HepG2 (cell line): ENCODE measurements around the gene IL27RA. TPM values are rescaled to one million over a fixed set of nuclear protein-coding genes. Genes with fewer than 3 reads are reported as not detected.
A peak's percentile ranks its signal among the peaks of the same experiment; 100 is the strongest.

Experiments
- ATF3 ChIP-seq: sonication (generic); formaldehyde crosslinking; IDR thresholded peaks from 2 replicates; pipeline ENCODE4 v1.4.0; 2020; ENCODE audit warnings: missing genetic modification reagents
- ATF6 ChIP-seq: sonication (generic); formaldehyde crosslinking; conservative IDR thresholded peaks from 2 replicates; pipeline ENCODE4 v1.4.0; 2020; ENCODE audit warnings: missing genetic modification reagents
- ETS1 ChIP-seq: sonication (generic); formaldehyde crosslinking; IDR thresholded peaks from 2 replicates; pipeline ENCODE4 v1.4.0; 2020; ENCODE audit warnings: missing genetic modification reagents
- HMGXB4 ChIP-seq, 2 experiments: sonication (generic) in 1 of 2; formaldehyde crosslinking in 1 of 2; IDR thresholded peaks; 2 replicates each; pipeline versions ENCODE4 v1.4.0 to v1.6.1; 2018 to 2020; ENCODE audit warnings: missing genetic modification reagents in 2 of 2, borderline replicate concordance in 1 of 2, low read depth in 1 of 2, mild to moderate bottlenecking in 1 of 2, missing biosample characterization in 1 of 2
- IRX3 ChIP-seq: sonication (generic); formaldehyde crosslinking; IDR thresholded peaks from 2 replicates; pipeline ENCODE4 v1.8.1; 2023; ENCODE audit warnings: mild to moderate bottlenecking, low read depth, missing genetic modification reagents, borderline replicate concordance
- KLF16 ChIP-seq, 2 experiments: sonication (generic) in 1 of 2; formaldehyde crosslinking in 1 of 2; IDR thresholded peaks; 2 replicates each; pipeline versions ENCODE4 v1.6.1 to v1.8.0; 2016 to 2023; ENCODE audit warnings: missing genetic modification reagents in 2 of 2, missing compliant biosample characterization in 1 of 2
- MIER3 ChIP-seq: IDR thresholded peaks from 2 replicates; pipeline ENCODE4 v1.6.1; 2016; ENCODE audit warnings: missing compliant biosample characterization, borderline replicate concordance
- MXD4 ChIP-seq: IDR thresholded peaks from 2 replicates; pipeline ENCODE4 v1.6.1; 2016; ENCODE audit warnings: mild to moderate bottlenecking, missing biosample characterization, missing genetic modification reagents
- NFATC3 ChIP-seq: sonication (generic); formaldehyde crosslinking; IDR thresholded peaks from 2 replicates; pipeline ENCODE4 v1.5.1; 2020; ENCODE audit warnings: mild to moderate bottlenecking, missing genetic modification reagents
- PLRG1 ChIP-seq: fragments of 450-650 bp; conservative IDR thresholded peaks from 2 replicates; pipeline ENCODE4 v1.6.1; 2016
- RAD51 ChIP-seq: fragments of 450-650 bp; IDR thresholded peaks from 2 replicates; pipeline ENCODE4 v1.6.1; 2016; ENCODE audit warnings: borderline replicate concordance
- SETDB1 ChIP-seq: sonication (generic); formaldehyde crosslinking; IDR thresholded peaks from 2 replicates; pipeline ENCODE4 v1.5.1; 2020; ENCODE audit warnings: missing genetic modification reagents, mild to moderate bottlenecking, borderline replicate concordance
- TRIM24 ChIP-seq: sonication (generic); formaldehyde crosslinking; IDR thresholded peaks from 2 replicates; pipeline ENCODE4 v1.8.0; 2022; ENCODE audit warnings: mild to moderate bottlenecking, missing genetic modification reagents
- ZC3H13 ChIP-seq: sonication (generic); formaldehyde crosslinking; IDR thresholded peaks from 2 replicates; pipeline ENCODE4 v1.8.1; 2023; ENCODE audit warnings: mild to moderate bottlenecking, missing genetic modification reagents, moderate library complexity
- ZKSCAN1 ChIP-seq: fragments of 150-350 bp; IDR thresholded peaks from 2 replicates; pipeline ENCODE4 v1.6.1; 2014; ENCODE audit warnings: low read length
- ZNF326 ChIP-seq: sonication (generic); formaldehyde crosslinking; IDR thresholded peaks from 2 replicates; pipeline ENCODE4 v1.4.0; 2020; ENCODE audit warnings: missing genetic modification reagents, borderline replicate concordance
- ZNF333 ChIP-seq: sonication (generic); formaldehyde crosslinking; IDR thresholded peaks from 2 replicates; pipeline ENCODE4 v1.4.0; 2020; ENCODE audit warnings: mild to moderate bottlenecking, missing genetic modification reagents, borderline replicate concordance
- ZNF33A ChIP-seq: sonication (generic); formaldehyde crosslinking; IDR thresholded peaks from 2 replicates; pipeline ENCODE4 v1.5.1; 2020; ENCODE audit warnings: missing genetic modification reagents, mild to moderate bottlenecking, moderate library complexity, borderline replicate concordance
- ZNF543 ChIP-seq: sonication (generic); formaldehyde crosslinking; IDR thresholded peaks from 2 replicates; pipeline ENCODE4 v1.4.0; 2020; ENCODE audit warnings: mild to moderate bottlenecking, missing genetic modification reagents
- ZNF639 ChIP-seq: conservative IDR thresholded peaks from 2 replicates; pipeline ENCODE4 v1.6.1; 2018; ENCODE audit warnings: missing genetic modification reagents
- ZNF800 ChIP-seq: sonication (generic); formaldehyde crosslinking; IDR thresholded peaks from 2 replicates; pipeline ENCODE4 v1.4.0; 2020; ENCODE audit warnings: missing genetic modification reagents
- polyA plus RNA-seq, 8 experiments: library from polyadenylated mRNA; depleted of rRNA in 3 of 8; stranded (reverse) in 7 of 8; unstranded in 1 of 8; fragments of >200 nt; fragmentation: Illumina TruSeq in 4 of 8; extraction: Trizol in 4 of 8; gene quantifications; 2 replicates each; pipeline versions ENCODE4 v1.2.1 to v1.2.3, GENCODE V29; 2011 to 2016; ENCODE audit warnings: low read depth in 4 of 8, missing spikeins in 1 of 8, mixed read lengths in 1 of 8; ENCODE audit not compliant: insufficient read depth in 1 of 8
- total RNA-seq, 5 experiments: library from RNA; depleted of rRNA; stranded (reverse); fragments of >200 nt; fragmentation: Illumina TruSeq; extraction: Trizol; gene quantifications; 2 replicates each; pipeline ENCODE4 v1.2.3, GENCODE V29; 2016; ENCODE audit warnings: low read depth in 1 of 5

The IL27RA gene
- total and polyA plus RNA-seq, 2 of the 13 experiments (the other 11 are each of a cell fraction or from before 2014, with no cell fraction given), result 3.5 to 8.1 TPM

- TF ChIP-seq ATF3 (CRISPR knock-in tag) (no peak), ZNF326 (CRISPR knock-in tag) (no peak), RAD51 (no peak), ATF6 (CRISPR knock-in tag) (no peak), ZNF543 (0 out of 2 replicates have a peak, but pooled peaks have one; percentile 50), ZNF33A (CRISPR knock-in tag) (no peak), SETDB1 (CRISPR knock-in tag) (no peak), ZNF333 (no peak), ZC3H13 (CRISPR knock-in tag) (no peak), IRX3 (no peak), HMGXB4 (CRISPR knock-in tag; IDR thresholded peaks at IDR 0.05; ENCODE audit: borderline replicate concordance in 1 of 2, low read depth in 1 of 2) (no peak; a peak in 1 of 4 replicates), ETS1 (CRISPR knock-in tag) (no peak), KLF16 (CRISPR knock-in tag; IDR thresholded peaks at IDR 0.05) (no peak; a peak in 1 of 4 replicates), TRIM24 (CRISPR knock-in tag) (no peak), MIER3 (no peak), ZNF800 (peak; percentile 45; the same call in 1 of the 2 replicates), PLRG1 (no peak), MXD4 (CRISPR knock-in tag) (no peak), NFATC3 (CRISPR knock-in tag) (no peak), ZNF639 (CRISPR knock-in tag) (no peak), ZKSCAN1 (no peak)
These were observed 41.1 kb downstream of the IL27RA start, which contains the start of gene MISP3 (continued) for GRCh38 chr19:14072535-14073260.
